Esophagus muscularis mucosa (tissue), 4 donors: Measurements from ENCODE around the gene SMS. TPM values are rescaled to one million over a fixed set of nuclear protein-coding genes. Genes with fewer than 3 reads are reported as not detected.

Source experiments
- DNase-seq: peaks from one replicate; pipeline ENCODE4 v3.0.0-alpha.2; 2017; ENCODE audit errors: extremely low spot score
- H3K27ac ChIP-seq, 4 donors: fragments of 200-600 bp; sonication (generic); replicated peaks in 1 of 4; 1 replicate in 3 of 4; 2 replicates in 1 of 4; pipeline ENCODE4 v1.5.1; 2016 to 2019; ENCODE audit warnings: mild to moderate bottlenecking in 1 of 4
- H3K27me3 ChIP-seq, 4 donors: fragments of 200-600 bp; sonication (generic); one replicate each; pipeline versions ENCODE4 v1.5.1 to v1.6.0; 2016 to 2019
- H3K36me3 ChIP-seq, 4 donors: fragments of 200-600 bp; sonication (generic); one replicate each; pipeline ENCODE4 v1.5.1; 2016 to 2019
- H3K4me1 ChIP-seq, 4 donors: fragments of 200-600 bp; sonication (generic); one replicate each; pipeline ENCODE4 v1.5.1; 2016 to 2019
- H3K4me3 ChIP-seq, 4 donors: fragments of 200-600 bp; sonication (generic); 1 replicate in 2 of 4; 2 replicates in 2 of 4; pipeline ENCODE4 v1.5.1; 2016 to 2019; ENCODE audit warnings: mild to moderate bottlenecking in 4 of 4, moderate library complexity in 1 of 4
- H3K9me3 ChIP-seq, 4 donors: fragments of 200-600 bp; sonication (generic); 1 replicate in 3 of 4; 2 replicates in 1 of 4; pipeline ENCODE4 v1.5.1; 2016 to 2019
- EP300 ChIP-seq: sonication (generic); formaldehyde crosslinking; IDR thresholded peaks from one replicate; pipeline ENCODE4 v1.6.1; 2017; ENCODE audit warnings: antibody characterized with exemption
- POLR2A ChIP-seq: fragments of 450-650 bp; IDR thresholded peaks from one replicate; pipeline ENCODE4 v1.6.1; 2017; ENCODE audit warnings: antibody characterized with exemption, moderate library complexity, mild to moderate bottlenecking, low read depth
- POLR2AphosphoS5 ChIP-seq, 2 donors: sonication (generic); formaldehyde crosslinking; IDR thresholded peaks; one replicate each; pipeline ENCODE4 v1.6.1; 2017; ENCODE audit warnings: antibody characterized with exemption in 2 of 2
- WGBS: methylation state at CpG from one replicate; pipeline ENCODE4 v1.1.5; 2018; 5-methylcytosine and 5-hydroxymethylcytosine counted together
- intact Hi-C: fragments of 100-400 bp; cut with DNase I; formaldehyde crosslinking; loops from one replicate; pipeline ENCODE4 v1.15.1; 2023
- total RNA-seq, 4 donors: library from RNA; depleted of rRNA; stranded (reverse); fragments of >200 nt; gene quantifications; one replicate each; pipeline versions ENCODE4 v1.1.0 to v1.2.1, GENCODE V29; 2016
- TF ChIP-seq, protein P1 (sequence below), 3 experiments: fragments of 200-600 bp in 2 of 3; fragments of 450-650 bp in 1 of 3; sonication (generic) in 2 of 3; IDR thresholded peaks; one replicate each; pipeline ENCODE4 v1.5.1; 2017 to 2019; ENCODE audit warnings: antibody characterized with exemption in 3 of 3, mild to moderate bottlenecking in 2 of 3, moderate library complexity in 1 of 3

Gene SMS
- total RNA-seq, 4 donors from 2014 or later, result 56.3 to 79.7 (median 65.6) TPM

DNA sequence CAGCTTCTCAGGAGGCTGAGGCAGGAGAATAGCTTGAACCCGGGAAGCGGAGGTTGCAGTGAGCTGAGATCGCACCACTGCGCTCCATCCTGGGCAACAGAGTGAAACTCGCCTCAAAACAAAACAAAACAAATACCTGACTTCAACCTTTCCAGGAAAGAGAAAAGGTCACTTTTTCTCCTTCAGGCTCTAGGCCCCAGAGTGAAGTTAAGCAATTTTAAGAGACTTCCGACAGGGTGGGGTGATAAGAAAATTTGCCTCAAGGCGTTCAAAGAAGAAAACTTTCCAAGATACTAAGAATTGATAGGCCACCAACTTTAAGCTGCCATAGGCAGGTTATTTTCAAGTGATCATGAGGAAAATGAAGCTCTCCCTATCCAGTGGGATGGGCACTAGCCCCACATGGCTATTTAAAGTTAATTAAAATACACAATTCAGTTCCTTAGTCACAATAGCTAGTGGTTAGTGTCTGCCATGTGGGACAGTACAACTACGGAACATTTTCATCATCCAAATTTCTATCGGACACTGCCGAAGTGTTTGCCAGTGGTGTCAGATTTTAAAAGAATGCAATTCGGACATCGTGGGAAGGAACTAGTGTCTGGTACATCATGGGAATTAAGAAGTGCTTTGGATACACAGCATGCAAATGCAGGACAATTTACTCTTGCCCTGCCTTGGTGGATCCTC is 33.0 kb downstream of the SMS start:
- Histone ChIP-seq H3K36me3 (peaks cover 0 to 23% (median 3%) of the 10 kb centered on the region in 4 donors), H3K27ac (peak overlapping the region in 2 of 4 donors; percentile 31 to 48), H3K4me3 (no peak overlapping the region), H3K27me3 (no peaks in the 10 kb centered on the region), H3K9me3 (no peaks in the 10 kb centered on the region), H3K4me1 (peaks cover 0 to 18% (median 12%) of the 10 kb centered on the region in 4 donors)
- TF ChIP-seq, protein P1, sequence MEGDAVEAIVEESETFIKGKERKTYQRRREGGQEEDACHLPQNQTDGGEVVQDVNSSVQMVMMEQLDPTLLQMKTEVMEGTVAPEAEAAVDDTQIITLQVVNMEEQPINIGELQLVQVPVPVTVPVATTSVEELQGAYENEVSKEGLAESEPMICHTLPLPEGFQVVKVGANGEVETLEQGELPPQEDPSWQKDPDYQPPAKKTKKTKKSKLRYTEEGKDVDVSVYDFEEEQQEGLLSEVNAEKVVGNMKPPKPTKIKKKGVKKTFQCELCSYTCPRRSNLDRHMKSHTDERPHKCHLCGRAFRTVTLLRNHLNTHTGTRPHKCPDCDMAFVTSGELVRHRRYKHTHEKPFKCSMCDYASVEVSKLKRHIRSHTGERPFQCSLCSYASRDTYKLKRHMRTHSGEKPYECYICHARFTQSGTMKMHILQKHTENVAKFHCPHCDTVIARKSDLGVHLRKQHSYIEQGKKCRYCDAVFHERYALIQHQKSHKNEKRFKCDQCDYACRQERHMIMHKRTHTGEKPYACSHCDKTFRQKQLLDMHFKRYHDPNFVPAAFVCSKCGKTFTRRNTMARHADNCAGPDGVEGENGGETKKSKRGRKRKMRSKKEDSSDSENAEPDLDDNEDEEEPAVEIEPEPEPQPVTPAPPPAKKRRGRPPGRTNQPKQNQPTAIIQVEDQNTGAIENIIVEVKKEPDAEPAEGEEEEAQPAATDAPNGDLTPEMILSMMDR (IDR thresholded peaks at IDR 0.05), result no peak
- TF ChIP-seq POLR2A, result no peak
- DNase-seq, result no peak
- 84% methylated on average over 12 of the region's 12 CpGs for WGBS
- intact Hi-C loops, result loop anchor here (10.0 kb wide), 2 partner anchors 129 to 219 kb away; partner anchors contain the start of gene SMPX

GRCh38 chrX:21974011-21974385 is 33.5 kb downstream of the SMS start:
- Histone ChIP-seq H3K4me1 (peaks cover 0 to 18% (median 12%) of the 10 kb centered on the region in 4 donors), H3K4me3 (no peak overlapping the region), H3K36me3 (peaks cover 0 to 29% (median 3%) of the 10 kb centered on the region in 4 donors), H3K9me3 (no peaks in the 10 kb centered on the region), H3K27me3 (no peaks in the 10 kb centered on the region), H3K27ac (peak overlapping the region in 2 of 4 donors; percentile 31 to 48)
- 61% methylated on average over 2 of the region's 2 CpGs for WGBS
- intact Hi-C loops, result loop anchor here (10.0 kb wide), 2 partner anchors 129 to 219 kb away; partner anchors contain the start of gene SMPX
- DNase-seq, result no peak
- no peak for TF ChIP-seq EP300
- TF ChIP-seq POLR2AphosphoS5 (IDR thresholded peaks at IDR 0.05), result no peak
- TF ChIP-seq POLR2A, result no peak

GRCh38 chrX:21975242-21975641 is 34.7 kb downstream of the SMS start:
- intact Hi-C loops, result loop anchor here (10.0 kb wide), 2 partner anchors 130 to 220 kb away; partner anchors contain the start of gene SMPX
- Histone ChIP-seq H3K27ac (peak overlapping the region in 1 of 4 donors; percentile 39), H3K9me3 (no peaks in the 10 kb centered on the region), H3K36me3 (peaks cover 0 to 33% (median 3%) of the 10 kb centered on the region in 4 donors), H3K4me1 (peaks cover 0 to 18% (median 12%) of the 10 kb centered on the region in 4 donors), H3K4me3 (no peak overlapping the region), H3K27me3 (no peaks in the 10 kb centered on the region)
- 77% methylated on average over 3 of the region's 3 CpGs for WGBS
- no peak for DNase-seq
- TF ChIP-seq, protein P1 (IDR thresholded peaks at IDR 0.05), result no peak

DNA sequence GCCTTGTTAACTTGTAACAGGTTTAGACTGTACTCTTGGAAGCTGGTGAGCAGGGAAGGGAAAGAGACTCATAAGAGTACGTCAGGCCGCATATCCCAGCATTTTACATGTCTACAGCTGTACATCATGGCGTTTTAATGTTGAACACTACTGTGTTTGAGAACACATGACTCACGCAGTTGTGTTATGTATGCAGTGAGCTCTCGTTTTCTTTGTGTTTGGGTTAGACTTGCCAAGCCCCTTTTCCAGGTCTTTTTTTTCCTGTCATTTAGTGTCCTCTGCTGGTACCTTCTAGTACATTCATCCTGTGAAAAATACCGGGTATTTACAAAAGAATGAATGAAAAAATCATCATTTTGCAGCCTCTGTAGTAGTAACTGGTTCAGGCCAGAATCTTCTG is 35.3 kb downstream of the SMS start:
- WGBS, result 38% methylated on average over 6 of the region's 6 CpGs
- intact Hi-C loops, result loop anchor here (10.0 kb wide), 2 partner anchors 131 to 221 kb away; partner anchors contain the start of gene SMPX
- peaks cover 0 to 33% (median 3%) of the 10 kb centered on the region in 4 donors for H3K36me3 ChIP-seq

GRCh38 chrX:21978346-21978745 is 37.8 kb downstream of the SMS start:
- DNase-seq, result no peak
- Histone ChIP-seq H3K9me3 (no peaks in the 10 kb centered on the region), H3K27me3 (no peaks in the 10 kb centered on the region), H3K36me3 (peaks cover 0 to 31% (median 3%) of the 10 kb centered on the region in 4 donors), H3K27ac (no peak overlapping the region), H3K4me1 (peaks cover 0 to 18% (median 12%) of the 10 kb centered on the region in 4 donors), H3K4me3 (no peak overlapping the region)
- intact Hi-C loops, result loop anchor here (10.0 kb wide), 2 partner anchors 134 to 224 kb away; partner anchors contain the start of gene SMPX
- TF ChIP-seq EP300, result no peak
- TF ChIP-seq POLR2AphosphoS5 (IDR thresholded peaks at IDR 0.05), result no peak
- no peak for TF ChIP-seq POLR2A
- TF ChIP-seq, protein P1 (IDR thresholded peaks at IDR 0.05), result no peak
- 89% methylated on average over 5 of the region's 5 CpGs for WGBS

More for the DNA sequence above, 35.3 kb downstream of the SMS start:
- Histone ChIP-seq H3K27ac (peak overlapping the region in 1 of 4 donors; percentile 39), H3K4me3 (no peak overlapping the region), H3K4me1 (peaks cover 0 to 18% (median 12%) of the 10 kb centered on the region in 4 donors), H3K27me3 (no peaks in the 10 kb centered on the region), H3K9me3 (no peaks in the 10 kb centered on the region)
- no peak for DNase-seq
- no peak for TF ChIP-seq POLR2A
- TF ChIP-seq, protein P1 (IDR thresholded peaks at IDR 0.05), result peak; percentile 44 to 47 (median 45)
- no peak for TF ChIP-seq EP300
- TF ChIP-seq POLR2AphosphoS5 (IDR thresholded peaks at IDR 0.05), result no peak
